Gastrocnemius medialis (tissue), 4 donors: ENCODE measurements around the gene VTI1A. TPM values are rescaled to one million over a fixed set of nuclear protein-coding genes. Genes with fewer than 3 reads are reported as not detected.

Experiments
- ATAC-seq, 2 donors: fragments of 150-250 bp; one replicate each; pipeline ENCODE4 v1.9.1; 2016
- DNase-seq, 2 donors: peaks; one replicate each; pipeline ENCODE4 v3.0.0-alpha.2; 2019
- H3K27ac ChIP-seq, 4 donors: fragments of 200-600 bp; sonication (generic); 1 replicate in 1 of 4; 2 replicates in 3 of 4; pipeline ENCODE4 v1.5.1; 2016 to 2018; ENCODE audit warnings: mild to moderate bottlenecking in 2 of 4, moderate library complexity in 1 of 4
- H3K27me3 ChIP-seq, 3 donors: fragments of 200-600 bp; sonication (generic) in 2 of 3; 1 replicate in 1 of 3; 2 replicates in 2 of 3; pipeline versions ENCODE4 v1.5.1 to v1.6.0; 2016 to 2019; ENCODE audit warnings: mild to moderate bottlenecking in 1 of 3, moderate library complexity in 1 of 3
- H3K36me3 ChIP-seq, 2 donors: fragments of 200-600 bp; sonication (generic) in 1 of 2; one replicate each; pipeline ENCODE4 v1.5.1; 2017 to 2018
- H3K4me1 ChIP-seq, 2 donors: fragments of 200-600 bp; sonication (generic) in 1 of 2; one replicate each; pipeline ENCODE4 v1.5.1; 2016 to 2017; ENCODE audit warnings: mild to moderate bottlenecking in 2 of 2
- H3K4me3 ChIP-seq, 4 donors: fragments of 200-600 bp; sonication (generic) in 3 of 4; 1 replicate in 1 of 4; 2 replicates in 3 of 4; pipeline ENCODE4 v1.5.1; 2016 to 2019; ENCODE audit warnings: mild to moderate bottlenecking in 2 of 4
- H3K9me3 ChIP-seq, 3 donors: fragments of 200-600 bp; sonication (generic) in 2 of 3; 1 replicate in 1 of 3; 2 replicates in 2 of 3; pipeline ENCODE4 v1.5.1; 2016 to 2019
- CTCF ChIP-seq, 5 experiments: fragments of 450-650 bp in 3 of 5; fragments of 200-600 bp in 2 of 5; sonication (generic) in 2 of 5; IDR thresholded peaks in 4 of 5; conservative IDR thresholded peaks in 1 of 5; 1 replicate in 4 of 5; 2 replicates in 1 of 5; pipeline ENCODE4 v1.5.1; 2016 to 2019; ENCODE audit warnings: antibody characterized with exemption in 5 of 5, mild to moderate bottlenecking in 3 of 5, moderate library complexity in 3 of 5
- POLR2A ChIP-seq, 2 donors: fragments of 450-650 bp; IDR thresholded peaks; one replicate each; pipeline ENCODE4 v1.6.1; 2017; ENCODE audit warnings: antibody characterized with exemption in 2 of 2, mild to moderate bottlenecking in 2 of 2, moderate library complexity in 2 of 2
- in situ Hi-C, 4 donors: fragments of 200-750 bp; cut with MboI; loops; one replicate each; pipeline versions ENCODE4 v1.15.0 to v1.8.0; 2017; ENCODE audit warnings: low sequenced_read_pairs in 4 of 4
- intact Hi-C: fragments of 100-400 bp; cut with DNase I; formaldehyde crosslinking; loops from one replicate; pipeline ENCODE4 v1.15.1; 2023; ENCODE audit warnings: low total_unique reads
- total RNA-seq, 4 donors: library from RNA; depleted of rRNA; stranded (reverse); fragments of >200 nt; gene quantifications; one replicate each; pipeline versions ENCODE4 v1.1.0 to v1.2.3, GENCODE V29; 2016

VTI1A gene
- total RNA-seq, 4 donors from 2014 or later, result 26.5 to 51.2 (median 30.6) TPM

- no peak for ATAC-seq
- H3K27me3 ChIP-seq, result no peaks in the 10 kb centered on the region
- TF ChIP-seq CTCF (IDR thresholded peaks at IDR 0.05 in 4 of 5, conservative IDR thresholded peaks at IDR 0.05 in 1 of 5) (no peak), POLR2A (IDR thresholded peaks at IDR 0.05) (no peak)
- in situ Hi-C loops (no loop called here), intact Hi-C loops (no loop called here)
- no peaks in the 10 kb centered on the region for H3K36me3 ChIP-seq
- no peak overlapping the region for H3K27ac ChIP-seq
- no peak for DNase-seq
- no peaks in the 10 kb centered on the region for H3K4me1 ChIP-seq
- no peaks in the 10 kb centered on the region for H3K9me3 ChIP-seq
- H3K4me3 ChIP-seq, result no peak overlapping the region
Measured at GRCh38 chr10:112637901-112638300, 190.9 kb downstream of the VTI1A start.

- no peak for TF ChIP-seq POLR2A (IDR thresholded peaks at IDR 0.05)
- TF ChIP-seq CTCF (IDR thresholded peaks at IDR 0.05 in 4 of 5, conservative IDR thresholded peaks at IDR 0.05 in 1 of 5), result no peak
- intact Hi-C loops, result no loop called here
- no peak overlapping the region for H3K27ac ChIP-seq
Measured at GRCh38 chr10:112639298-112639697, 192.3 kb downstream of the VTI1A start.

GRCh38 chr10:112640638-112641037, 193.6 kb downstream of the VTI1A start:
- ATAC-seq, result no peak
- DNase-seq, result no peak
- in situ Hi-C loops (no loop called here), intact Hi-C loops (no loop called here)
- H3K36me3 ChIP-seq, result no peaks in the 10 kb centered on the region
- no peak overlapping the region for H3K4me3 ChIP-seq
- H3K27me3 ChIP-seq, result no peaks in the 10 kb centered on the region
- H3K9me3 ChIP-seq, result no peaks in the 10 kb centered on the region
- no peak overlapping the region for H3K27ac ChIP-seq
- no peaks in the 10 kb centered on the region for H3K4me1 ChIP-seq
- TF ChIP-seq POLR2A (IDR thresholded peaks at IDR 0.05) (no peak), CTCF (IDR thresholded peaks at IDR 0.05 in 4 of 5, conservative IDR thresholded peaks at IDR 0.05 in 1 of 5) (no peak)

More at GRCh38 chr10:112639298-112639697, 192.3 kb downstream of the VTI1A start:
- H3K4me1 ChIP-seq, result no peaks in the 10 kb centered on the region
- H3K36me3 ChIP-seq, result no peaks in the 10 kb centered on the region
- H3K9me3 ChIP-seq, result no peaks in the 10 kb centered on the region
- DNase-seq (no peak), ATAC-seq (no peak)
- H3K27me3 ChIP-seq, result no peaks in the 10 kb centered on the region
- in situ Hi-C loops, result no loop called here
- H3K4me3 ChIP-seq, result no peak overlapping the region

- DNase-seq, result no peak
- Histone ChIP-seq H3K27ac (no peak overlapping the region), H3K4me3 (no peak overlapping the region), H3K36me3 (no peaks in the 10 kb centered on the region), H3K9me3 (no peaks in the 10 kb centered on the region), H3K27me3 (no peaks in the 10 kb centered on the region), H3K4me1 (no peaks in the 10 kb centered on the region)
- in situ Hi-C loops (no loop called here), intact Hi-C loops (no loop called here)
- ATAC-seq, result no peak
- TF ChIP-seq CTCF (IDR thresholded peaks at IDR 0.05 in 4 of 5, conservative IDR thresholded peaks at IDR 0.05 in 1 of 5) (no peak), POLR2A (IDR thresholded peaks at IDR 0.05) (no peak)
Measured at GRCh38 chr10:112643600-112644264, 196.7 kb downstream of the VTI1A start.

- Histone ChIP-seq H3K36me3 (no peaks in the 10 kb centered on the region), H3K4me1 (no peaks in the 10 kb centered on the region), H3K9me3 (no peaks in the 10 kb centered on the region), H3K4me3 (no peak overlapping the region), H3K27ac (no peak overlapping the region), H3K27me3 (no peaks in the 10 kb centered on the region)
- in situ Hi-C loops, result no loop called here
- DNase-seq (no peak), ATAC-seq (no peak)
- no peak for TF ChIP-seq POLR2A (IDR thresholded peaks at IDR 0.05)
- no peak for TF ChIP-seq CTCF (IDR thresholded peaks at IDR 0.05 in 4 of 5, conservative IDR thresholded peaks at IDR 0.05 in 1 of 5)
- intact Hi-C loops, result no loop called here
Measured at GRCh38 chr10:112644265-112644645, 197.2 kb downstream of the VTI1A start.
